SK-N-SH (cell line): ENCODE measurements around the gene TOP3B. TPM values are rescaled to one million over a fixed set of nuclear protein-coding genes. Genes with fewer than 3 reads are reported as not detected.

ENCODE experiments used
- CTCF ChIA-PET: fragments of 300-600, 350-600 bp; formaldehyde crosslinking; extraction: SDS; loops from one replicate; lab custom pipeline; 2021; lab: Yijun Ruan, JAX
- POLR2A ChIA-PET: fragments of 350-600 bp; sonication (Branson Sonifier 250); formaldehyde crosslinking; extraction: SDS; loops from one replicate; lab custom pipeline; 2020; ENCODE audit warnings: antibody characterized with exemption, inconsistent platforms; lab: Yijun Ruan, JAX
- DNase-seq: peaks from one replicate; pipeline ENCODE4 v3.0.0; 2012
- H2AFZ ChIP-seq: fragments of 200-600 bp; sonication (generic); 2 replicates; pipeline ENCODE4 v1.8.1; 2016; ENCODE audit warnings: antibody characterized with exemption, mild to moderate bottlenecking, low read depth
- H3F3A ChIP-seq: fragments of 200-600 bp; sonication (generic); replicated peaks from 2 replicates; pipeline ENCODE3; 2016; ENCODE audit warnings: antibody characterized with exemption, mild to moderate bottlenecking; ENCODE audit not compliant: insufficient read depth
- H3K27ac ChIP-seq, 2 experiments: fragments of 200-500 bp in 1 of 2; fragments of 200-600 bp in 1 of 2; sonication (Bioruptor generic) in 1 of 2; sonication (generic), shearing (Covaris generic) in 1 of 2; 2 replicates each; pipeline versions ENCODE4 v1.5.1 to v1.6.1; 2014 to 2016; ENCODE audit warnings: low read depth in 2 of 2, inconsistent platforms in 1 of 2, low read length in 1 of 2, mild to moderate bottlenecking in 1 of 2, mixed read lengths in 1 of 2
- H3K27me3 ChIP-seq: fragments of 200-600 bp; sonication (generic), shearing (Covaris generic); 2 replicates; pipeline ENCODE4 v1.6.1; 2016; ENCODE audit warnings: mixed run types; ENCODE audit not compliant: insufficient read depth
- H3K36me3 ChIP-seq, 2 experiments: fragments of 200-500 bp in 1 of 2; fragments of 200-600 bp in 1 of 2; sonication (Bioruptor generic) in 1 of 2; sonication (generic) in 1 of 2; replicated peaks in 1 of 2; 2 replicates each; pipeline versions ENCODE3 to v1.5.1; 2014 to 2016; ENCODE audit warnings: low read length in 1 of 2, mild to moderate bottlenecking in 1 of 2; ENCODE audit not compliant: insufficient read depth in 2 of 2, control insufficient read depth in 1 of 2
- H3K4me1 ChIP-seq, 2 experiments: fragments of 200-500 bp in 1 of 2; fragments of 200-600 bp in 1 of 2; sonication (Bioruptor generic) in 1 of 2; sonication (generic), shearing (Covaris generic) in 1 of 2; 2 replicates each; pipeline versions ENCODE4 v1.5.1 to v1.6.1; 2014 to 2016; ENCODE audit warnings: low read depth in 1 of 2, low read length in 1 of 2, mixed run types in 1 of 2; ENCODE audit not compliant: insufficient read depth in 2 of 2, control insufficient read depth in 1 of 2
- H3K4me2 ChIP-seq: fragments of 200-600 bp; sonication (generic), shearing (Covaris generic); 2 replicates; pipeline ENCODE4 v1.6.1; 2017; ENCODE audit warnings: mixed run types
- H3K4me3 ChIP-seq, 2 experiments: fragments of 200-500 bp in 1 of 2; fragments of 200-600 bp in 1 of 2; sonication (Bioruptor generic) in 1 of 2; sonication (generic), shearing (Covaris generic) in 1 of 2; 2 replicates each; pipeline versions ENCODE4 v1.5.1 to v1.8.1; 2014 to 2016; ENCODE audit warnings: low read depth in 2 of 2, inconsistent platforms in 1 of 2, low read length in 1 of 2, mild to moderate bottlenecking in 1 of 2, mixed read lengths in 1 of 2, moderate library complexity in 1 of 2
- H3K79me2 ChIP-seq: fragments of 200-600 bp; sonication (generic); 2 replicates; pipeline ENCODE4 v1.8.1; 2017; ENCODE audit warnings: mild to moderate bottlenecking; ENCODE audit not compliant: insufficient read depth
- H3K9ac ChIP-seq: fragments of 200-600 bp; sonication (generic); 2 replicates; pipeline ENCODE4 v1.6.1; 2017; ENCODE audit warnings: mixed run types
- H3K9me2 ChIP-seq: fragments of 200-600 bp; sonication (generic); 2 replicates; pipeline ENCODE4 v1.6.1; 2017; ENCODE audit warnings: mixed run types
- H3K9me3 ChIP-seq: fragments of 200-600 bp; sonication (generic); 2 replicates; pipeline ENCODE4 v1.6.1; 2017; ENCODE audit warnings: mixed run types, mild to moderate bottlenecking, moderate library complexity
- H4K20me1 ChIP-seq: fragments of 200-600 bp; sonication (generic); 2 replicates; pipeline ENCODE4 v1.6.1; 2017; ENCODE audit warnings: mild to moderate bottlenecking, mixed run types; ENCODE audit not compliant: insufficient read depth
- CHD2 ChIP-seq: fragments of 150-350 bp; IDR thresholded peaks from 2 replicates; pipeline ENCODE4 v1.6.1; 2018; ENCODE audit warnings: low read length; ENCODE audit not compliant: partially characterized antibody
- ELF1 ChIP-seq: IDR thresholded peaks from 2 replicates; pipeline ENCODE4 v1.4.0; 2012
- EP300 ChIP-seq, 2 experiments: IDR thresholded peaks; 2 replicates each; pipeline versions ENCODE4 v1.4.0 to v1.6.1; 2012; ENCODE audit warnings: borderline replicate concordance in 1 of 2, low read depth in 1 of 2, low read length in 1 of 2
- FOSL2 ChIP-seq: IDR thresholded peaks from 2 replicates; pipeline ENCODE4 v1.4.0; 2012; ENCODE audit warnings: low read depth, mild to moderate bottlenecking, moderate library complexity, borderline replicate concordance
- GATA2 ChIP-seq: sonication (generic); formaldehyde crosslinking; IDR thresholded peaks from 2 replicates; pipeline ENCODE4 v1.5.0; 2020; ENCODE audit warnings: mild to moderate bottlenecking, missing genetic modification reagents
- MEF2A ChIP-seq: IDR thresholded peaks from 2 replicates; pipeline ENCODE4 v1.4.0; 2012; ENCODE audit warnings: low read depth, borderline replicate concordance
- MXI1 ChIP-seq: IDR thresholded peaks from 2 replicates; pipeline ENCODE4 v1.6.1; 2012; ENCODE audit warnings: mild to moderate bottlenecking, low read depth, low read length, improper control_type of control experiment
- POLR2AphosphoS5 ChIP-seq: IDR thresholded peaks from 2 replicates; pipeline ENCODE4 v1.6.1; 2012; ENCODE audit warnings: low read depth, low read length
- RFX5 ChIP-seq: IDR thresholded peaks from 2 replicates; pipeline ENCODE4 v1.6.1; 2012; ENCODE audit warnings: mild to moderate bottlenecking, improper control_type of control experiment, low read length
- RXRA ChIP-seq: IDR thresholded peaks from 2 replicates; pipeline ENCODE4 v1.4.0; 2012; ENCODE audit warnings: low read depth, mild to moderate bottlenecking, borderline replicate concordance
- SIN3A ChIP-seq: IDR thresholded peaks from 2 replicates; pipeline ENCODE4 v1.6.1; 2012; ENCODE audit warnings: low read depth, mild to moderate bottlenecking, low read length, moderate library complexity, borderline replicate concordance
- TAF1 ChIP-seq: IDR thresholded peaks from 2 replicates; pipeline ENCODE4 v1.6.1; 2012; ENCODE audit warnings: low read depth, mild to moderate bottlenecking, low read length, moderate library complexity, borderline replicate concordance
- YY1 ChIP-seq: IDR thresholded peaks from 2 replicates; pipeline ENCODE4 v1.4.0; 2012; ENCODE audit warnings: low read depth, mild to moderate bottlenecking
- WGBS: methylation state at CpG from one replicate; pipeline ENCODE4 v1.1.6; 2017; ENCODE audit warnings: low lambda C conversion rate; 5-methylcytosine and 5-hydroxymethylcytosine counted together
- polyA plus RNA-seq, 3 experiments: library from polyadenylated mRNA; depleted of rRNA; stranded (reverse); fragments of >200 nt; gene quantifications; 2 replicates each; pipeline ENCODE4 v1.2.3, GENCODE V29; 2012
- TF ChIP-seq, protein P1 (sequence below): IDR thresholded peaks from 2 replicates; pipeline ENCODE4 v1.4.0; 2012; ENCODE audit warnings: low read depth
- TF ChIP-seq, protein P2 (sequence below): IDR thresholded peaks from 2 replicates; pipeline ENCODE4 v1.6.1; 2012; ENCODE audit warnings: mild to moderate bottlenecking, low read depth, low read length, moderate library complexity
- TF ChIP-seq, protein P3 (sequence below): IDR thresholded peaks from 2 replicates; pipeline ENCODE4 v1.4.0; 2012; ENCODE audit warnings: low read depth, borderline replicate concordance
- TF ChIP-seq, protein P4 (sequence below): IDR thresholded peaks from 2 replicates; pipeline ENCODE4; 2012
- TF ChIP-seq, protein P5 (sequence below): fragments of 200-600 bp; sonication (generic); IDR thresholded peaks from 2 replicates; pipeline ENCODE4 v1.6.1; 2017; ENCODE audit warnings: antibody characterized with exemption, mild to moderate bottlenecking, moderate library complexity

Gene TOP3B
- polyA plus RNA-seq, 1 of the 3 experiments (the other 2 are of a cell fraction), result 14.4 TPM

DNA sequence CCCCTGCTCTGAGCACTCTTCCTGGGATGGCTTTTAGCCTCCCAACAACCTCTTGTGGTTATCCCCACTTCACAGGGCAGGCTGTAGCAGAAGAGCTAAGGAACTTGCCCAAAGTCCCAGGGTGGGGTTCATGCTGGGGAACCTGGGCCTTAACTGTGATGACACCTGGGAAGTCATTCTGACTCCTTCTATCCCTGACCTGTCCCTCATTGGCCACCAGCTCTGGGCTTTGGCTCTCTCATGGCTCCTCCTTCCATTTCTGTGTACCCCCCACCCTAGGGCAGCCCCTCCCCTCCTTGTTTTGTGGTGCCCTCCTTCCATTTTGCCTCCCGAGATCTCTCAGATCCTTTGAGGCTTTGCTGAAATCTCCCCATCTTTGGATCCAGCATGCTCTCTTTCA is 32.6 kb downstream of the TOP3B start:
- 92% methylated on average over 1 of the region's 1 CpG for WGBS
- CTCF ChIA-PET, result interaction anchor here (3.1 to 9.7 kb wide), 2 partner anchors 11 to 22 kb away, joined by 13 to 173 read pairs; no protein-coding TSS in a partner anchor
- Histone ChIP-seq H3K27me3 (no peaks in the 10 kb centered on the region), H4K20me1 (no peaks in the 10 kb centered on the region), H2AFZ (no peak overlapping the region), H3K9me3 (no peaks in the 10 kb centered on the region), H3F3A (peaks cover 12% of the 10 kb centered on the region), H3K4me2 (no peak overlapping the region), H3K36me3 (peaks cover 5 to 11% of the 10 kb centered on the region in 2 experiments), H3K4me3 (no peak overlapping the region), H3K9ac (no peak overlapping the region), H3K79me2 (peaks cover 58% of the 10 kb centered on the region), H3K9me2 (no peaks in the 10 kb centered on the region), H3K27ac (no peak overlapping the region), H3K4me1 (peaks cover 15 to 25% of the 10 kb centered on the region in 2 experiments; a peak in 3 of 4 replicates)
- DNase-seq, result no peak
- TF ChIP-seq GATA2, result no peak
- TF ChIP-seq CHD2, result no peak
- TF ChIP-seq, protein P1, sequence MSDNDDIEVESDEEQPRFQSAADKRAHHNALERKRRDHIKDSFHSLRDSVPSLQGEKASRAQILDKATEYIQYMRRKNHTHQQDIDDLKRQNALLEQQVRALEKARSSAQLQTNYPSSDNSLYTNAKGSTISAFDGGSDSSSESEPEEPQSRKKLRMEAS, result no peak
- TF ChIP-seq TAF1, result no peak
- TF ChIP-seq MXI1, result no peak
- POLR2A ChIA-PET, result interaction anchor here (1.3 kb wide), 1 partner anchor 9 kb away, joined by 4 read pairs; no protein-coding TSS in a partner anchor

DNA sequence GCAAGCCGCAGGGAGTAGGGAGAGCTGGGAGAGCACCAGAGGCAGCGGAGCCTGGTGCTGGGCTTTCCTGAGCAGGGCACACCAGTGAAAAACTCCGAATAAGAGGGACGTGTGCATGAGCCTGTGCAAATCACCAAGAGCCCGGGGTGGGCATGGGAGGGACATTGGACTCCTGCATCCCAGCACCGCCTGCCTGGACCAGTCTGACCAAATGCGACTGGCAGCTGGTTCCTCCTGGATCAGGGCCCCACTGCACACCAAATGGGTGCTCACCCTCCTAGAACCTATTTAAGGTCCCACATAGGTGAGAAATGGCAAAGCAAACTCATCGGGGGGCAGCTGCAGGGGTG is 33.0 kb downstream of the TOP3B start:
- no peaks in the 10 kb centered on the region for H3K9me2 ChIP-seq
- no peak overlapping the region for H3K4me3 ChIP-seq
- CTCF ChIA-PET, result interaction anchor here (3.1 to 9.7 kb wide), 2 partner anchors 11 to 23 kb away, joined by 13 to 173 read pairs; no protein-coding TSS in a partner anchor
- H3K9me3 ChIP-seq, result no peaks in the 10 kb centered on the region
- peaks cover 15 to 25% of the 10 kb centered on the region in 2 experiments; a peak in 3 of 4 replicates for H3K4me1 ChIP-seq
- no peak for DNase-seq
- H3F3A ChIP-seq, result peaks cover 12% of the 10 kb centered on the region
- H3K27me3 ChIP-seq, result no peaks in the 10 kb centered on the region
- no peak overlapping the region for H2AFZ ChIP-seq
- POLR2A ChIA-PET, result interaction anchor here (1.3 kb wide), 1 partner anchor 10 kb away, joined by 4 read pairs; no protein-coding TSS in a partner anchor
- no peak overlapping the region for H3K4me2 ChIP-seq
- H3K36me3 ChIP-seq, result peaks cover 5 to 14% of the 10 kb centered on the region in 2 experiments
- no peak overlapping the region for H3K9ac ChIP-seq
- H3K79me2 ChIP-seq, result peaks cover 58% of the 10 kb centered on the region
- H4K20me1 ChIP-seq, result no peaks in the 10 kb centered on the region
- H3K27ac ChIP-seq, result no peak overlapping the region
- WGBS, result 100% methylated on average over 1 of the region's 8 CpGs
- no peak for TF ChIP-seq MEF2A
- TF ChIP-seq, protein P2, sequence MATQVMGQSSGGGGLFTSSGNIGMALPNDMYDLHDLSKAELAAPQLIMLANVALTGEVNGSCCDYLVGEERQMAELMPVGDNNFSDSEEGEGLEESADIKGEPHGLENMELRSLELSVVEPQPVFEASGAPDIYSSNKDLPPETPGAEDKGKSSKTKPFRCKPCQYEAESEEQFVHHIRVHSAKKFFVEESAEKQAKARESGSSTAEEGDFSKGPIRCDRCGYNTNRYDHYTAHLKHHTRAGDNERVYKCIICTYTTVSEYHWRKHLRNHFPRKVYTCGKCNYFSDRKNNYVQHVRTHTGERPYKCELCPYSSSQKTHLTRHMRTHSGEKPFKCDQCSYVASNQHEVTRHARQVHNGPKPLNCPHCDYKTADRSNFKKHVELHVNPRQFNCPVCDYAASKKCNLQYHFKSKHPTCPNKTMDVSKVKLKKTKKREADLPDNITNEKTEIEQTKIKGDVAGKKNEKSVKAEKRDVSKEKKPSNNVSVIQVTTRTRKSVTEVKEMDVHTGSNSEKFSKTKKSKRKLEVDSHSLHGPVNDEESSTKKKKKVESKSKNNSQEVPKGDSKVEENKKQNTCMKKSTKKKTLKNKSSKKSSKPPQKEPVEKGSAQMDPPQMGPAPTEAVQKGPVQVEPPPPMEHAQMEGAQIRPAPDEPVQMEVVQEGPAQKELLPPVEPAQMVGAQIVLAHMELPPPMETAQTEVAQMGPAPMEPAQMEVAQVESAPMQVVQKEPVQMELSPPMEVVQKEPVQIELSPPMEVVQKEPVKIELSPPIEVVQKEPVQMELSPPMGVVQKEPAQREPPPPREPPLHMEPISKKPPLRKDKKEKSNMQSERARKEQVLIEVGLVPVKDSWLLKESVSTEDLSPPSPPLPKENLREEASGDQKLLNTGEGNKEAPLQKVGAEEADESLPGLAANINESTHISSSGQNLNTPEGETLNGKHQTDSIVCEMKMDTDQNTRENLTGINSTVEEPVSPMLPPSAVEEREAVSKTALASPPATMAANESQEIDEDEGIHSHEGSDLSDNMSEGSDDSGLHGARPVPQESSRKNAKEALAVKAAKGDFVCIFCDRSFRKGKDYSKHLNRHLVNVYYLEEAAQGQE, result no peak
- TF ChIP-seq, protein P3, sequence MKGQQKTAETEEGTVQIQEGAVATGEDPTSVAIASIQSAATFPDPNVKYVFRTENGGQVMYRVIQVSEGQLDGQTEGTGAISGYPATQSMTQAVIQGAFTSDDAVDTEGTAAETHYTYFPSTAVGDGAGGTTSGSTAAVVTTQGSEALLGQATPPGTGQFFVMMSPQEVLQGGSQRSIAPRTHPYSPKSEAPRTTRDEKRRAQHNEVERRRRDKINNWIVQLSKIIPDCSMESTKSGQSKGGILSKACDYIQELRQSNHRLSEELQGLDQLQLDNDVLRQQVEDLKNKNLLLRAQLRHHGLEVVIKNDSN, result no peak
- no peak for TF ChIP-seq ELF1
- TF ChIP-seq, protein P4, sequence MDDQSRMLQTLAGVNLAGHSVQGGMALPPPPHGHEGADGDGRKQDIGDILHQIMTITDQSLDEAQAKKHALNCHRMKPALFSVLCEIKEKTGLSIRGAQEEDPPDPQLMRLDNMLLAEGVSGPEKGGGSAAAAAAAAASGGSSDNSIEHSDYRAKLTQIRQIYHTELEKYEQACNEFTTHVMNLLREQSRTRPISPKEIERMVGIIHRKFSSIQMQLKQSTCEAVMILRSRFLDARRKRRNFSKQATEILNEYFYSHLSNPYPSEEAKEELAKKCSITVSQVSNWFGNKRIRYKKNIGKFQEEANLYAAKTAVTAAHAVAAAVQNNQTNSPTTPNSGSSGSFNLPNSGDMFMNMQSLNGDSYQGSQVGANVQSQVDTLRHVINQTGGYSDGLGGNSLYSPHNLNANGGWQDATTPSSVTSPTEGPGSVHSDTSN, result no peak
- TF ChIP-seq FOSL2, result no peak
- no peak for TF ChIP-seq POLR2AphosphoS5
- no peak for TF ChIP-seq EP300 (IDR thresholded peaks at IDR 0.05; ENCODE audit: borderline replicate concordance in 1 of 2, low read depth in 1 of 2, low read length in 1 of 2)
- TF ChIP-seq SIN3A, result no peak
- TF ChIP-seq RFX5, result no peak
- no peak for TF ChIP-seq TAF1
- TF ChIP-seq, protein P5, sequence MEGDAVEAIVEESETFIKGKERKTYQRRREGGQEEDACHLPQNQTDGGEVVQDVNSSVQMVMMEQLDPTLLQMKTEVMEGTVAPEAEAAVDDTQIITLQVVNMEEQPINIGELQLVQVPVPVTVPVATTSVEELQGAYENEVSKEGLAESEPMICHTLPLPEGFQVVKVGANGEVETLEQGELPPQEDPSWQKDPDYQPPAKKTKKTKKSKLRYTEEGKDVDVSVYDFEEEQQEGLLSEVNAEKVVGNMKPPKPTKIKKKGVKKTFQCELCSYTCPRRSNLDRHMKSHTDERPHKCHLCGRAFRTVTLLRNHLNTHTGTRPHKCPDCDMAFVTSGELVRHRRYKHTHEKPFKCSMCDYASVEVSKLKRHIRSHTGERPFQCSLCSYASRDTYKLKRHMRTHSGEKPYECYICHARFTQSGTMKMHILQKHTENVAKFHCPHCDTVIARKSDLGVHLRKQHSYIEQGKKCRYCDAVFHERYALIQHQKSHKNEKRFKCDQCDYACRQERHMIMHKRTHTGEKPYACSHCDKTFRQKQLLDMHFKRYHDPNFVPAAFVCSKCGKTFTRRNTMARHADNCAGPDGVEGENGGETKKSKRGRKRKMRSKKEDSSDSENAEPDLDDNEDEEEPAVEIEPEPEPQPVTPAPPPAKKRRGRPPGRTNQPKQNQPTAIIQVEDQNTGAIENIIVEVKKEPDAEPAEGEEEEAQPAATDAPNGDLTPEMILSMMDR, result no peak
- TF ChIP-seq RXRA, result no peak
- TF ChIP-seq YY1, result no peak
